IMR-90 (cell line): ENCODE data around the gene PCYT2. TPM values are rescaled to one million over a fixed set of nuclear protein-coding genes. Genes with fewer than 3 reads are reported as not detected.
A peak's percentile ranks its signal among the peaks of the same experiment; 100 is the strongest.

ENCODE experiments used
- ATAC-seq: fragments of 200-7000 bp; cut with Tn5 transposase; 2 replicates; pipeline ENCODE4 v1.9.1; 2020; ENCODE audit warnings: low read depth, mild to moderate bottlenecking, moderate library complexity
- BruUV-seq: library from RNA; stranded (reverse); fragments of 400-500 nt; replicated peaks from 2 replicates; lab custom pipeline; 2021; lab: Mats Ljungman, UMichigan
- CTCF ChIA-PET: fragments of 300-600 bp; formaldehyde crosslinking; extraction: SDS; loops from one replicate; lab custom pipeline; 2021; ENCODE audit warnings: antibody characterized with exemption; lab: Yijun Ruan, JAX
- POLR2A ChIA-PET: fragments of 300-600 bp; sonication (Branson Sonifier 250); formaldehyde crosslinking; loops from one replicate; lab custom pipeline; 2022; ENCODE audit warnings: antibody characterized with exemption; ENCODE audit not compliant: unreplicated experiment; lab: Charles Lee
- DNase-seq: peaks from one replicate; pipeline ENCODE4 v3.0.0; 2013
- H2AFZ ChIP-seq: replicated peaks from 2 replicates; pipeline ENCODE3; 2013; ENCODE audit warnings: low read length, mild to moderate bottlenecking; ENCODE audit not compliant: poor library complexity
- H2AK5ac ChIP-seq: 2 replicates; pipeline ENCODE4 v1.6.1; 2013; ENCODE audit warnings: low read depth, low read length, inconsistent platforms
- H2AK9ac ChIP-seq: replicated peaks from 2 replicates; pipeline ENCODE3; 2013; ENCODE audit warnings: mild to moderate bottlenecking, low read depth, low read length, moderate library complexity; ENCODE audit not compliant: poor library complexity
- H2BK120ac ChIP-seq: 2 replicates; pipeline ENCODE4 v1.6.1; 2013; ENCODE audit warnings: low read depth, low read length, inconsistent platforms
- H2BK15ac ChIP-seq: 3 replicates; pipeline ENCODE4 v1.6.1; 2013; ENCODE audit warnings: low read depth, low read length, inconsistent platforms
- H2BK20ac ChIP-seq: 2 replicates; pipeline ENCODE4 v1.6.1; 2013; ENCODE audit warnings: low read depth, mild to moderate bottlenecking, inconsistent platforms, low read length, moderate library complexity
- H2BK5ac ChIP-seq: 2 replicates; pipeline ENCODE4 v1.6.1; 2013; ENCODE audit warnings: mild to moderate bottlenecking, low read depth, low read length, inconsistent platforms; ENCODE audit not compliant: poor library complexity, severe bottlenecking
- H3K14ac ChIP-seq: replicated peaks from 2 replicates; pipeline ENCODE4 v1.6.1; 2013; ENCODE audit warnings: low read depth, low read length, inconsistent platforms
- H3K18ac ChIP-seq: 2 replicates; pipeline ENCODE4 v1.6.1; 2013; ENCODE audit warnings: low read depth, low read length, control low read depth
- H3K23ac ChIP-seq: 2 replicates; pipeline ENCODE4 v1.6.1; 2013; ENCODE audit warnings: low read depth, low read length, inconsistent platforms
- H3K27ac ChIP-seq: 2 replicates; pipeline ENCODE4 v1.5.1; 2013; ENCODE audit warnings: mild to moderate bottlenecking, control low read depth, low read length; ENCODE audit not compliant: insufficient read depth
- H3K27me3 ChIP-seq: 2 replicates; pipeline ENCODE4 v1.6.1; 2013; ENCODE audit warnings: low read length; ENCODE audit not compliant: control insufficient read depth, insufficient read depth
- H3K36me3 ChIP-seq: 2 replicates; pipeline ENCODE4 v1.6.1; 2013; ENCODE audit warnings: low read length, mixed read lengths; ENCODE audit not compliant: control insufficient read depth, insufficient read depth
- H3K4ac ChIP-seq: 2 replicates; pipeline ENCODE4 v1.6.1; 2013; ENCODE audit warnings: low read depth, low read length, inconsistent platforms
- H3K4me1 ChIP-seq: 2 replicates; pipeline ENCODE4 v1.6.1; 2013; ENCODE audit warnings: low read length, mixed read lengths; ENCODE audit not compliant: control insufficient read depth, insufficient read depth
- H3K4me2 ChIP-seq: 2 replicates; pipeline ENCODE4 v1.6.1; 2013; ENCODE audit warnings: low read depth, mild to moderate bottlenecking, control low read depth, low read length, moderate library complexity
- H3K4me3 ChIP-seq: 2 replicates; pipeline ENCODE4 v1.5.1; 2013; ENCODE audit warnings: low read depth, mild to moderate bottlenecking, control low read depth, low read length, moderate library complexity; ENCODE audit not compliant: insufficient read depth
- H3K56ac ChIP-seq: 2 replicates; pipeline ENCODE4 v1.6.1; 2013; ENCODE audit warnings: low read length, inconsistent platforms; ENCODE audit not compliant: insufficient read depth; ENCODE audit errors: extremely low read depth
- H3K79me1 ChIP-seq, 2 experiments: 2 replicates each; pipeline ENCODE4 v1.6.1; 2013; ENCODE audit warnings: low read length in 2 of 2, inconsistent platforms in 1 of 2, low read depth in 1 of 2
- H3K9ac ChIP-seq: 2 replicates; pipeline ENCODE4 v1.6.1; 2013; ENCODE audit warnings: low read depth, low read length, control low read depth
- H3K9me1 ChIP-seq: 2 replicates; pipeline ENCODE4 v1.6.1; 2013; ENCODE audit warnings: low read length, inconsistent platforms; ENCODE audit not compliant: insufficient read depth
- H3K9me3 ChIP-seq: 2 replicates; pipeline ENCODE4 v1.6.1; 2013; ENCODE audit warnings: low read length; ENCODE audit not compliant: control insufficient read depth, insufficient read depth
- H4K20me1 ChIP-seq: 2 replicates; pipeline ENCODE4 v1.6.1; 2013; ENCODE audit warnings: low read length, inconsistent platforms; ENCODE audit not compliant: insufficient read depth
- H4K5ac ChIP-seq: 2 replicates; pipeline ENCODE4 v1.6.1; 2013; ENCODE audit warnings: mild to moderate bottlenecking, low read depth, low read length, control low read depth
- H4K8ac ChIP-seq, 2 experiments: 2 replicates each; pipeline ENCODE4 v1.6.1; 2013; ENCODE audit warnings: low read depth in 2 of 2, low read length in 2 of 2, control low read depth in 1 of 2, inconsistent platforms in 1 of 2
- H4K91ac ChIP-seq: 2 replicates; pipeline ENCODE4 v1.6.1; 2013; ENCODE audit warnings: low read depth, low read length, inconsistent platforms; ENCODE audit not compliant: insufficient read depth
- CEBPB ChIP-seq: IDR thresholded peaks from 2 replicates; pipeline ENCODE4 v1.6.1; 2012; ENCODE audit warnings: low read depth, low read length, improper control_type of control experiment
- MAZ ChIP-seq: IDR thresholded peaks from 2 replicates; pipeline ENCODE4 v1.6.1; 2012; ENCODE audit warnings: low read depth, mild to moderate bottlenecking, low read length, improper control_type of control experiment, moderate library complexity, borderline replicate concordance
- WGBS, 2 experiments: methylation state at CpG; one replicate each; pipeline versions ENCODE4 v1.1.5 to v1.1.7; 2013; ENCODE audit warnings: missing lambda C conversion rate in 2 of 2; ENCODE audit not compliant: insufficient read length in 1 of 2; ENCODE audit errors: extremely low coverage in 2 of 2; 5-methylcytosine and 5-hydroxymethylcytosine counted together
- dilution Hi-C: fragments of 300-500 bp; cut with HindIII; formaldehyde crosslinking; loops from one replicate; pipeline ENCODE4 v1.14.3; 2018; ENCODE audit warnings: low sequenced_read_pairs; ENCODE audit not compliant: unreplicated experiment
- in situ Hi-C: fragments of 300-500 bp; cut with MboI; formaldehyde crosslinking; loops from 3 replicates; pipeline ENCODE4 v1.14.3; 2019; ENCODE audit warnings: low sequenced_read_pairs, inconsistent platforms, mixed read lengths
- intact Hi-C: fragments of 100-400 bp; cut with micrococcal nuclease; formaldehyde crosslinking; loops from 2 replicates; pipeline ENCODE4 v1.10.0; 2022
- polyA plus RNA-seq, 3 experiments: library from polyadenylated mRNA; depleted of rRNA; stranded (reverse); fragments of >200 nt; gene quantifications; 2 replicates each; pipeline ENCODE4 v1.2.3, GENCODE V29; 2012; ENCODE audit warnings: low replicate concordance in 1 of 3
- total RNA-seq: library from RNA; depleted of rRNA; stranded (reverse); fragments of >200 nt; gene quantifications from 2 replicates; pipeline ENCODE4 v1.2.3, GENCODE V29; 2012

Gene PCYT2
- total and polyA plus RNA-seq, 2 of the 4 experiments (the other 2 are of a cell fraction), result 37.3 to 38.5 TPM

DNA sequence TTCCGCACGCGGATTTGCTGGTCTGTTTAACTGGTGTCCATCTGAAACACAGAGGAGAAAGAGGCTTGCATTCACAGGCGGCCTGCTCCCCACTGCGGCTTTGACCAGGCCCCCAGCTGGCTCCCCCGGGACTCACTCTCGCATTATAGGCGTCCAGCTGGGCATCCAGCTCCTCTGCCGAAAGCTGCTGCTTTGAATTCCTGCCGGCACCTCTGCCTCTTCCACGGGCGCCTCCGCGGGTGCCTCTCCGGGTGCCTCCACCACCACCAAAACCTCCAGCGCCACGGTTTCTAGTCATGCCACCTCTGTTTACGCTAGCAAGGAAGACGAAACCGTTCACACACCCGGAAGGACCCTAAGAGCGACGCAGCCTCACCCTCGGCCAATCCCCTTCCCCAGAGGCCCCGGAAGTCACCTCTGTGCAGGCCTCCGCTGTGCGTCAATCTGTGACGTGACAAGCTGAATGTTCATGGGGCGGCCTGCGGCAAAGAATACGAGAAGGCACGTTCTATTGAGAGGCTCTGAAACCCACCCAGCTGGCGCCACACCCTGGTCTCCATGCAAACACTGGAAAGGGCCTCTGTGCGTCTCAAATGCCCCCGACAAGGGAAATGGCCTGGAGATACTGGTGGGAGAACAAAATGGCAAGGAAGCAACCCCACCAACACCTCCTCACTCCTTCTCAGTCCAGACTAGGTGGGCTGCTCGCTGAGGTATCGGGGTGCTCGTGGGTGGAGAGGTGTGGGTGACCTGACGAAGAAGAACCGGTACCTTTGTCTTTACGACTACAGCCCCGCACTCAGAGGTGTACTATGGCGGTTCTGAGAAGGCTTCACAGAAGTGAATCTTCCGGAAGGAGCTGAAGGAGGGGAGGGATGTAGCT is 22.9 kb downstream of the PCYT2 start (continued):
- no peak for TF ChIP-seq CEBPB

DNA sequence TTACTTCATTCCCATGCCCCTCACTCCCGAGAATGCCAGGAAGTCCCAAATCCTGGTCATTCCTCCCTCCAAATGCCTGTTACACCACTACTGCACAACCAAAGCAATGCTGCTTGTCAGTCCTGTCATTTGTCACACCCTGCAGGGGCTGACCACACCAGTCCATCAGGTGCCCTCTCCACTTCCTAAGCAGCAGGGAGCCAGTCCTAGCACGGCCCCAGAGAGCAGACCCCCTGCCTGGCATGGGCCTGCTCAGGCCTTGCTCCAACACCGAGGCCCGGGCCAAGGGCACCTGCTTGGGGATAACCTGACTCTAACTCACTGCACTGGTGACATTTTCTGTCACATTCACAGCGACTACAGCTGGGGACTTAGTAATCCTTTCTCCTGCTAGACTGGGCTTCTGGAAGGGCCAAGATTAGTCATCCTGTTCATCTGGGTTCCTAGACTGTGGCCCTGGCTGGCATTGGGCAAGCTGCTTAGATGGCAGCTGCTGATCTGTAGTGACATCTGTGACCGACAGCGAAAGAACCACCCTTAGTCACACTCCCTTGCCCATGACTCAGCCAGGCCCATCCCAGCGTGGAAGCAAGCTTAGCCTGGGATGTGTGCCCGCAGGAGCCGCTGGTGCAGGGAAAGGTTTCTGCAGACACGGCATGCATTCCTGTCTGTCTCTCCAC is 25.2 kb downstream of the PCYT2 start:
- TF ChIP-seq MAZ (no peak), CEBPB (0 out of 2 replicates have a peak, but pooled peaks have one; percentile 5)
- intact Hi-C loops (no loop called here), in situ Hi-C loops (no loop called here), dilution Hi-C loops (no loop called here)
- no peak overlapping the region for H3K23ac ChIP-seq
- WGBS, 2 experiments, result 89% methylated on average over 11 of the region's 11 CpGs; no CpG with 5 or more reads in 1 of the 2 experiments
- no peak overlapping the region for H3K4me2 ChIP-seq
- H3K18ac ChIP-seq, result no peak overlapping the region
- H4K91ac ChIP-seq, result no peak overlapping the region
- no peaks in the 10 kb centered on the region for H3K9me3 ChIP-seq
- H2BK120ac ChIP-seq, result no peak overlapping the region
- no peak overlapping the region for H2AFZ ChIP-seq
- H3K9ac ChIP-seq, result no peak overlapping the region
- ChIA-PET CTCF (no interaction called here), POLR2A (no interaction called here)
- H4K20me1 ChIP-seq, result peaks cover 20% of the 10 kb centered on the region
- H4K8ac ChIP-seq, result no peak overlapping the region
- DNase-seq, result no peak
- no peak overlapping the region for H3K4me3 ChIP-seq
- ATAC-seq, result peak; percentile 32
- no peaks in the 10 kb centered on the region for H3K9me1 ChIP-seq
- no peak overlapping the region for H3K14ac ChIP-seq
- no peak overlapping the region for H2BK15ac ChIP-seq
- H3K4ac ChIP-seq, result no peak overlapping the region
- no peak overlapping the region for H2BK20ac ChIP-seq
- H2BK5ac ChIP-seq, result no peak overlapping the region
- H3K56ac ChIP-seq, result no peak overlapping the region
- no TSS peak for BruUV-seq
- no peak overlapping the region for H3K27ac ChIP-seq
- no peak overlapping the region for H2AK9ac ChIP-seq
- 0 out of 2 replicates have a peak, but pooled peaks cover 4% of the 10 kb centered on the region for H3K4me1 ChIP-seq
- peaks cover 42 to 67% of the 10 kb centered on the region in 2 experiments for H3K79me1 ChIP-seq
- H3K36me3 ChIP-seq, result peaks cover 59% of the 10 kb centered on the region
- H2AK5ac ChIP-seq, result no peak overlapping the region
- no peaks in the 10 kb centered on the region for H3K27me3 ChIP-seq
- H4K5ac ChIP-seq, result no peak overlapping the region
